HepG2 (cell line): ENCODE results near the gene TMCC1. TPM values are rescaled to one million over a fixed set of nuclear protein-coding genes. Genes with fewer than 3 reads are reported as not detected.

Experiments used
- ATAC-seq: fragments of 200-7000 bp; cut with Tn5 transposase; 3 replicates; pipeline ENCODE4 v1.9.1; 2020; ENCODE audit warnings: mild to moderate bottlenecking, moderate library complexity
- Bru-seq: library from RNA; stranded (reverse); fragments of 400-500 nt; gene quantifications from one replicate; lab custom pipeline; 2021; lab: Mats Ljungman, UMichigan
- BruChase-seq, 2 experiments: library from RNA; stranded (reverse); fragments of 400-500 nt; gene quantifications; one replicate each; lab custom pipeline; 2021; lab: Mats Ljungman, UMichigan
- BruUV-seq: library from RNA; stranded (reverse); fragments of 400-500 nt; replicated peaks from 2 replicates; lab custom pipeline; 2021; lab: Mats Ljungman, UMichigan
- CTCF ChIA-PET: fragments of 300-600 bp; formaldehyde crosslinking; extraction: SDS; loops from one replicate; lab custom pipeline; 2021; ENCODE audit warnings: low total read pairs, inconsistent platforms, low intra/inter-chr PET ratio; lab: Yijun Ruan, JAX
- POLR2A ChIA-PET: fragments of 350-600 bp; sonication (Branson Sonifier 250); formaldehyde crosslinking; loops from one replicate; lab custom pipeline; 2020; ENCODE audit warnings: antibody characterized with exemption, inconsistent platforms; lab: Yijun Ruan, JAX
- DNase-seq: peaks from one replicate; pipeline ENCODE4 v3.0.0-alpha.2; 2015; ENCODE audit warnings: low spot score
- FAIRE-seq: peaks from 3 replicates; lab custom pipeline; 2011; peaks lifted over from hg19 to GRCh38; lab: Jason Lieb, UNC
- H2AFZ ChIP-seq: one replicate; pipeline ENCODE4 v1.6.1; 2011; ENCODE audit warnings: low read length, inconsistent platforms
- H3K27ac ChIP-seq: fragments of 300-600 bp; 3 replicates; pipeline ENCODE4 v1.8.0; 2011; ENCODE audit warnings: mixed run types, mild to moderate bottlenecking, mixed read lengths, low read length, inconsistent platforms; ENCODE audit not compliant: insufficient read depth; ENCODE audit errors: extremely low read length
- H3K27me3 ChIP-seq, 2 experiments: fragments of 200-600 bp in 1 of 2; 2 replicates in 1 of 2; 3 replicates in 1 of 2; pipeline versions ENCODE4 v1.6.0 to v1.8.0; 2011; ENCODE audit warnings: low read length in 2 of 2, mild to moderate bottlenecking in 2 of 2, moderate library complexity in 2 of 2, inconsistent platforms in 1 of 2; ENCODE audit not compliant: insufficient read depth in 2 of 2, control insufficient read depth in 1 of 2
- H3K36me3 ChIP-seq, 2 experiments: fragments of 200-600 bp in 1 of 2; replicated peaks in 1 of 2; 2 replicates in 1 of 2; 3 replicates in 1 of 2; pipeline versions ENCODE4 v1.5.1 to v1.8.0; 2011; ENCODE audit warnings: low read length in 2 of 2, inconsistent platforms in 1 of 2; ENCODE audit not compliant: insufficient read depth in 2 of 2, control insufficient read depth in 1 of 2
- H3K4me1 ChIP-seq: 2 replicates; pipeline ENCODE4 v1.5.1; 2012; ENCODE audit warnings: low read length, inconsistent platforms; ENCODE audit not compliant: insufficient read depth
- H3K4me2 ChIP-seq: 2 replicates; pipeline ENCODE4 v1.6.0; 2011; ENCODE audit warnings: low read depth, low read length, inconsistent platforms
- H3K4me3 ChIP-seq, 3 experiments: fragments of 200-600 bp in 1 of 3; sonication (generic), shearing (Covaris generic) in 1 of 3; replicated peaks in 1 of 3; 2 replicates each; pipeline ENCODE4 v1.5.1; 2011 to 2016; ENCODE audit warnings: low read length in 3 of 3, inconsistent platforms in 2 of 3, low read depth in 2 of 3, mild to moderate bottlenecking in 2 of 3, control low read depth in 1 of 3, mixed read lengths in 1 of 3; ENCODE audit not compliant: insufficient read depth in 1 of 3
- H3K79me2 ChIP-seq: one replicate; pipeline ENCODE4 v1.6.1; 2011; ENCODE audit warnings: low read length, inconsistent platforms; ENCODE audit not compliant: insufficient read depth
- H3K9ac ChIP-seq: 2 replicates; pipeline ENCODE4 v1.6.0; 2011; ENCODE audit warnings: mild to moderate bottlenecking, low read depth, low read length, inconsistent platforms; ENCODE audit not compliant: insufficient read depth
- H3K9me3 ChIP-seq: 2 replicates; pipeline ENCODE4 v1.5.1; 2012; ENCODE audit warnings: mild to moderate bottlenecking, low read length
- H4K20me1 ChIP-seq: 2 replicates; pipeline ENCODE4 v1.6.0; 2011; ENCODE audit warnings: inconsistent platforms, mild to moderate bottlenecking, low read length, moderate library complexity; ENCODE audit not compliant: insufficient read depth
- CHD4 ChIP-seq: fragments of 200-600 bp; sonication (generic); IDR thresholded peaks from 2 replicates; pipeline ENCODE4 v1.7.0; 2017; ENCODE audit warnings: mild to moderate bottlenecking, low read length, borderline replicate concordance
- FOXP4 ChIP-seq: sonication (generic); formaldehyde crosslinking; IDR thresholded peaks from 2 replicates; pipeline ENCODE4 v1.4.0; 2020; ENCODE audit warnings: missing genetic modification reagents
- JARID2 ChIP-seq: sonication (generic); formaldehyde crosslinking; IDR thresholded peaks from 2 replicates; pipeline ENCODE4 v1.8.1; 2023; ENCODE audit warnings: missing genetic modification reagents, inconsistent platforms; ENCODE audit not compliant: insufficient replicate concordance
- KAT8 ChIP-seq: IDR thresholded peaks from 2 replicates; pipeline ENCODE4 v1.6.1; 2016; ENCODE audit warnings: missing genetic modification reagents, missing compliant biosample characterization
- KDM2A ChIP-seq: sonication (generic); formaldehyde crosslinking; IDR thresholded peaks from 2 replicates; pipeline ENCODE4 v1.4.0; 2020; ENCODE audit warnings: low read depth, missing genetic modification reagents, borderline replicate concordance
- KLF12 ChIP-seq: sonication (generic); formaldehyde crosslinking; IDR thresholded peaks from 2 replicates; pipeline ENCODE4 v1.4.0; 2020; ENCODE audit warnings: missing genetic modification reagents, borderline replicate concordance
- MAX ChIP-seq: IDR thresholded peaks from 2 replicates; pipeline ENCODE4 v1.6.1; 2012; ENCODE audit warnings: inconsistent platforms
- MAZ ChIP-seq, 2 experiments: sonication (generic) in 1 of 2; formaldehyde crosslinking in 1 of 2; IDR thresholded peaks; 2 replicates each; pipeline versions ENCODE4 v1.5.0 to v1.6.1; 2012 to 2020; ENCODE audit warnings: low read depth in 2 of 2, mild to moderate bottlenecking in 2 of 2, borderline replicate concordance in 1 of 2, improper control_type of control experiment in 1 of 2, low read length in 1 of 2, missing genetic modification reagents in 1 of 2, moderate library complexity in 1 of 2
- NR2C2 ChIP-seq: sonication (generic); formaldehyde crosslinking; IDR thresholded peaks from 2 replicates; pipeline ENCODE4 v1.4.0; 2020; ENCODE audit warnings: missing genetic modification reagents, mild to moderate bottlenecking, moderate library complexity, borderline replicate concordance
- POLR2AphosphoS5 ChIP-seq: IDR thresholded peaks from 2 replicates; pipeline ENCODE4 v1.6.1; 2012; ENCODE audit warnings: low read depth, low read length
- SMYD3 ChIP-seq: sonication (generic); formaldehyde crosslinking; IDR thresholded peaks from 2 replicates; pipeline ENCODE4 v1.8.1; 2023; ENCODE audit warnings: mild to moderate bottlenecking, missing genetic modification reagents
- ZMYM3 ChIP-seq: sonication (generic); formaldehyde crosslinking; IDR thresholded peaks from 2 replicates; pipeline ENCODE4 v1.5.1; 2020; ENCODE audit warnings: mild to moderate bottlenecking, missing genetic modification reagents
- ZNF607 ChIP-seq: sonication (generic); formaldehyde crosslinking; IDR thresholded peaks from 2 replicates; pipeline ENCODE4 v1.5.1; 2020; ENCODE audit warnings: missing genetic modification reagents, mild to moderate bottlenecking, borderline replicate concordance
- WGBS: methylation state at CpG from one replicate; pipeline ENCODE4 v1.1.6; 2017; ENCODE audit warnings: low lambda C conversion rate; 5-methylcytosine and 5-hydroxymethylcytosine counted together
- in situ Hi-C: cut with HindIII; loops from 2 replicates; pipeline ENCODE4 v1.10.0; 2017; ENCODE audit warnings: low pct_unique_long_range_greater_than_20kb; ENCODE audit not compliant: extremely low pct_ligation_motif_present
- intact Hi-C: fragments of 100-400 bp; cut with micrococcal nuclease; formaldehyde crosslinking; loops from one replicate; pipeline ENCODE4 v1.10.0; 2022; ENCODE audit not compliant: unreplicated experiment
- long read RNA-seq, 2 experiments: library from RNA in 1 of 2; library from polyadenylated mRNA in 1 of 2; stranded (forward) in 1 of 2; unstranded in 1 of 2; transcript quantifications; one replicate each; pipeline ENCODE4 v2.0.0, GENCODE V29; 2019 to 2022
- polyA minus RNA-seq, 3 experiments: library from RNA; depleted of rRNA, polyadenylated mRNA; stranded (reverse); fragments of >200 nt; gene quantifications; 2 replicates each; pipeline ENCODE4 v1.2.3, GENCODE V29; 2011; ENCODE audit warnings: low replicate concordance in 1 of 3
- polyA plus RNA-seq, 8 experiments: library from polyadenylated mRNA; depleted of rRNA in 3 of 8; stranded (reverse) in 7 of 8; unstranded in 1 of 8; fragments of >200 nt; fragmentation: Illumina TruSeq in 4 of 8; extraction: Trizol in 4 of 8; gene quantifications; 2 replicates each; pipeline versions ENCODE4 v1.2.1 to v1.2.3, GENCODE V29; 2011 to 2016; ENCODE audit warnings: low read depth in 4 of 8, missing spikeins in 1 of 8, mixed read lengths in 1 of 8; ENCODE audit not compliant: insufficient read depth in 1 of 8
- total RNA-seq, 5 experiments: library from RNA; depleted of rRNA; stranded (reverse); fragments of >200 nt; fragmentation: Illumina TruSeq; extraction: Trizol; gene quantifications; 2 replicates each; pipeline ENCODE4 v1.2.3, GENCODE V29; 2016; ENCODE audit warnings: low read depth in 1 of 5

Gene TMCC1
- 12.1 and 14.8 TPM in 2 replicates for total RNA-seq (2016; rRNA removed; fragmentation: Illumina TruSeq; extraction: Trizol)
- total RNA-seq (2016; cell fraction: cytosol; rRNA removed; fragmentation: Illumina TruSeq; extraction: Trizol; ENCODE audit: low read depth), result 31.5 and 32.2 TPM in 2 replicates
- total RNA-seq (2016; cell fraction: insoluble cytoplasmic fraction; rRNA removed; fragmentation: Illumina TruSeq; extraction: Trizol), result 13.6 and 13.9 TPM in 2 replicates
- total RNA-seq (2016; cell fraction: membrane; rRNA removed; fragmentation: Illumina TruSeq; extraction: Trizol), result 19.2 and 21.3 TPM in 2 replicates
- total RNA-seq (2016; cell fraction: nucleus; rRNA removed; fragmentation: Illumina TruSeq; extraction: Trizol), result 13.3 and 21.7 TPM in 2 replicates
- 264 and 329 TPM in 2 replicates for polyA plus RNA-seq (2011; rRNA removed)
- 53.3 and 78.4 TPM in 2 replicates for polyA plus RNA-seq (2011; cell fraction: cytosol; rRNA removed)
- 43.5 and 164 TPM in 2 replicates for polyA plus RNA-seq (2011; cell fraction: nucleus; rRNA removed)
- 328 and 350 TPM in 2 replicates for polyA plus RNA-seq (2012)
- 4.5 and 7.9 TPM in 2 replicates for polyA plus RNA-seq (2016; cell fraction: cytosol; fragmentation: Illumina TruSeq; extraction: Trizol; ENCODE audit: low read depth)
- polyA plus RNA-seq (2016; cell fraction: insoluble cytoplasmic fraction; fragmentation: Illumina TruSeq; extraction: Trizol; ENCODE audit: low read depth), result 15.0 and 19.4 TPM in 2 replicates
- 13.3 and 13.8 TPM in 2 replicates for polyA plus RNA-seq (2016; cell fraction: membrane; fragmentation: Illumina TruSeq; extraction: Trizol; ENCODE audit: low read depth)
- polyA plus RNA-seq (2016; cell fraction: nucleus; fragmentation: Illumina TruSeq; extraction: Trizol; ENCODE audit: insufficient read depth, low read depth), result 9.7 and 13.0 TPM in 2 replicates
- 20.3 and 122 TPM in 2 replicates for polyA minus RNA-seq (2011; rRNA and poly(A)+ RNA removed; ENCODE audit: low replicate concordance)
- polyA minus RNA-seq (2011; cell fraction: cytosol; rRNA and poly(A)+ RNA removed), result 191 and 214 TPM in 2 replicates
- polyA minus RNA-seq (2011; cell fraction: nucleus; rRNA and poly(A)+ RNA removed), result 100 and 245 TPM in 2 replicates
- Bru-seq, nascent RNA, result percentile 66 among the genes with signal in this experiment
- BruChase-seq, experiment 1, labeled RNA remaining after a 6-hour chase, result percentile 51 among the genes with signal in this experiment
- BruChase-seq, experiment 2, labeled RNA remaining after a 2-hour chase, result percentile 60 among the genes with signal in this experiment
- long read RNA-seq, experiment 1, partial matches to known transcripts, result 2 of 57 reads
- long read RNA-seq, experiment 1, other reads (novel, unspliced or antisense), result 55 of 57 reads
- long read RNA-seq, experiment 2, full-length matches to known transcripts, result 3 of 40 reads
- long read RNA-seq, experiment 2, partial matches to known transcripts, result 4 of 40 reads
- long read RNA-seq, experiment 2, other reads (novel, unspliced or antisense), result 33 of 40 reads

DNA sequence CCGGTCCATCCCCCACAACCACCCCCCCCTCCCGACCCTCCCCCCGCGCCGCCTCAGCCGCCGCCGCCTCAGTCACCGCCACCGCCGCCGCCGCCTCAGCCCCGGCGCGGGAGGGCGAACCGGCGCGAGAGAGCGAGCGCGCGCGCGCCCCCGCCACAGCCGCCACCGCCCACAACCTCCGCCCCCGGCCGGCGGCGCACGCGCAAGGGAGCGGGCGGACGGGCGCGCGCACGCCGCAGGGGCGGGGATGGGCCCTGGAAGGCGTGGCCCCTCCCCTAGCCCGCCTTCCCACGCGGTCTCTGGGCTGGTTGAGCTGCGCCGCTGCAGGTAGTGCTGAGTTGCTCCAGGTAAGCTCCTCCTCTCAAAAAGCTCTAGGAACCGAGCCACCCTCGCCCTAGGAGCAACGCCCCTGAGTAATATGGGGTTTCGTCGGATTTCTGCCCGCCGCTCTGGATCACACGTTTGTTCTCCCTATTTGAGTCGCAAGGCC, at the start of gene TMCC1:
TSS of gene TMCC1 (minus strand) at position 131 of the 490 bp plus-strand sequence.
- ChIA-PET POLR2A (interaction anchor here (0.9 to 2.7 kb wide), 7 partner anchors 9 to 494 kb away, joined by 3 to 11 read pairs (median 3); no protein-coding TSS in a partner anchor), CTCF (no interaction called here)
- DNase-seq (peak; percentile 80), FAIRE-seq (peak; percentile 23), ATAC-seq (peak; percentile 88)
- peak within 1 kb of the TSS; percentile 78 to 88 (median 88) for H3K4me3 ChIP-seq
- H3K36me3 ChIP-seq, result no peaks in the 10 kb centered on the region; a peak in 1 of 5 replicates
- H3K9ac ChIP-seq, result peak within 1 kb of the TSS; percentile 82
- no peaks in the 10 kb centered on the region; a peak in 1 of 5 replicates for H3K27me3 ChIP-seq
- H3K79me2 ChIP-seq, result peaks cover 37% of the 10 kb centered on the region
- peaks cover 47% of the 10 kb centered on the region for H3K4me1 ChIP-seq
- WGBS, result 0% methylated on average over 2 of the region's 60 CpGs
- no peaks in the 10 kb centered on the region for H4K20me1 ChIP-seq
- in situ Hi-C loops (no loop called here), intact Hi-C loops (loop anchor here (5.0 kb wide), 1 partner anchor 39 kb away; no protein-coding TSS in a partner anchor)
- H3K9me3 ChIP-seq, result no peaks in the 10 kb centered on the region
- peak within 1 kb of the TSS; percentile 91 for H3K4me2 ChIP-seq
- peak within 1 kb of the TSS; percentile 87 for H3K27ac ChIP-seq
- BruUV-seq, result no TSS peak
- H2AFZ ChIP-seq, result peak within 1 kb of the TSS; percentile 70
- TF ChIP-seq KDM2A (CRISPR knock-in tag) (peak; percentile 19; the same call in 1 of the 2 replicates), JARID2 (CRISPR knock-in tag) (peak; percentile 4), CHD4 (no peak), ZMYM3 (CRISPR knock-in tag) (0 out of 2 replicates have a peak, but pooled peaks have one; percentile 22), POLR2AphosphoS5 (peak; percentile 79), SMYD3 (CRISPR knock-in tag) (0 out of 2 replicates have a peak, but pooled peaks have one; percentile 35), MAX (peak; percentile 81), NR2C2 (no peak; the same call in 1 of the 2 replicates), KAT8 (CRISPR knock-in tag) (0 out of 2 replicates have a peak, but pooled peaks have one; percentile 25), FOXP4 (CRISPR knock-in tag) (peak; percentile 36; the same call in 1 of the 2 replicates), MAZ (IDR thresholded peaks at IDR 0.05; ENCODE audit: borderline replicate concordance, low read depth, low read length) (no peak; the same call in 1 of the 2 replicates), MAZ (CRISPR knock-in tag; IDR thresholded peaks at IDR 0.05; ENCODE audit: low read depth) (0 out of 2 replicates have a peak, but pooled peaks have one; percentile 4), ZNF607 (CRISPR knock-in tag) (0 out of 2 replicates have a peak, but pooled peaks have one; percentile 9), KLF12 (CRISPR knock-in tag) (0 out of 2 replicates have a peak, but pooled peaks have one; percentile 62)
